GM18502 (cell line): ENCODE results near the gene DNAJC17.

Source experiments
- ATAC-seq: cut with Tn5 transposase; IDR thresholded peaks from one replicate; pipeline ENCODE4 v1.9.1; 2021; ENCODE audit warnings: mild to moderate bottlenecking; ENCODE audit not compliant: unreplicated experiment, poor library complexity

The DNAJC17 gene

GRCh38 chr15:40746916-40747418, 60.3 kb downstream of the DNAJC17 start:
- ATAC-seq: no peak

- no peak for ATAC-seq
Observed at GRCh38 chr15:40744815-40745152, 62.5 kb downstream of the DNAJC17 start.

DNA sequence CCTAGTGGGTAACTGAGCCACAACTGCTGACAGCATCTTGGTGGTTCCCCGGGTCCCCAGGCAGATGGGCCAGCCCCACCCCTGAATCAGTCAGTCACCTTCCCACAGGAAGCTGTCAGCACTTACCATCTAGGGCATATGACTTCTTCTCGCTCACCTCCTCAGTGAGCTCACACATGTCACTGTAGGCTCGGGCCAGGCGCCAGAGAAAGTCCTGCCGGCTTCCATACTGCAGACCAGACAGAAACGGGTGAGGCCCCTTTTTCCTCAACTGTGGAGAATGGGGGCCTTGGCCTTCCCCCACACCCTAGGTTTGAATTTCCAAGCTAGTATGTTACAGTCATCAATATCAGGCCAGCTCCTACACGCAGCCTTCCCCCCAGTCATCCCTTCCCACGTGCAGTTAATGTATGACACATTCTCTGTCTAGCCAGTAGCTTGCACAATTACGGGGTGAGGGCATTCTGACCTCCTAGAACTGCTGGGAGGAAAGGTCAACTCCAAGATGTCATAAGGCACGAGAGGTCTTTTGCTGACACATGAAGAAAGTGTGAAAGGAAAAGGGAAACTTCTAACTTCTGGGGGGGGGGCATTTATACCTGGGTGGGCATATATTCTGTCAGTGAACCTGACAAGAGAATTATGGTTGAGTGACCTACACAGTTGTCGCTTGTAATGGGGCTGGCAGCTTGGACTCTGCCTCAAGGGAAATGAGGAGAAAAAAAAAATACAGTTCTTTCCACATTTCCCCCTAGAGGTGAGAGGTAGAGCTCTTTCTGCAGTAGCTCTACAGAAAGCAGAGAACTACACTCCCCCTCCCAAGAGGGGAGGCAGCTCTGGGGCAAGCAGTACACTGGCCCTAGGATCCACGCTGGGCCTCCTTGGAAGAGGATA, 63.1 kb downstream of the DNAJC17 start:
- no peak for ATAC-seq

DNA sequence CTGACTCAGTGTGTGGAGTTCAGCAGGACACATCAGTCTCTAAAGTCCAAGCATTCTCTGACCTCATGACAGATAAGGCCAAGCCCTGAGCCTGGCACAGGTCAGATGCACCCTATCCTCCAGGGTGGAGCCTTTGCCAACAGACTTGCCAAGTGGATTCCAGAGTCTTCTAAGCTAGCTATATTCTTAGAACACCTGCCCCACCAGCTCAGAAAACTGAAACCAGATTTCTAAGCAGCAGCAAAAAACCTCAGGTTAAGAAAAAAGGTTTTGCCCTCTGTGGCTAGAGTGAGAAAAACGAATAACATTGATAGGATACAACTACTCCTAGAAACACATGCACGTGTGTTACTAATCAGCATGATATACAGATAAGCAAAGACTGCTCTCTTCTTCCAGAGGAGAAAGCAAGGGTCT, 63.8 kb downstream of the DNAJC17 start:
- no peak for ATAC-seq

GRCh38 chr15:40739854-40740253, 67.4 kb downstream of the DNAJC17 start:
- no peak for ATAC-seq

GRCh38 chr15:40739047-40739446, 68.2 kb downstream of the DNAJC17 start:
- ATAC-seq: no peak

DNA sequence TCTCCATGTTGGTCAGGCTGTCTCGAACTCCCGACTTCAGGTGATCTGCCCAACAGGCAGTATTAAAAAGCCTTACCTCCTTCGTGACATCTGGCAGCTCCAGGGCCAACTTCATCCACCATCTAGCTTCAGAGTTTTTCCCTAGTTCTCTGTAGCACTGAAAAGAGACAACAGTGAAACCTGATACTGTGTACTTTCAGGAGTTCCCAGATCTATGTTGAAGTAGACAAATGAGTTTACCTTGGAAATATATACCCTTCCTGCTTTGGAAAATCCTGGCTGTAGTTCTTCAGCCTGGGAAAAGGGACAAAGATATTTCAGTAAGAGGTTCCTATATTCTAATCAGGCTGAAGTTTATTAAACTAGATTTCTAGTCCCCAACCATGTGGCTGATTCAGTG, 70.2 kb downstream of the DNAJC17 start:
- ATAC-seq: no peak

GRCh38 chr15:40736575-40736974, 70.7 kb downstream of the DNAJC17 start:
- ATAC-seq: no peak

GRCh38 chr15:40731034-40731433, 76.2 kb downstream of the DNAJC17 start:
- no peak for ATAC-seq

GRCh38 chr15:40723919-40724318, 83.4 kb downstream of the DNAJC17 start:
- no peak for ATAC-seq

- ATAC-seq: no peak
Observed at GRCh38 chr15:40722934-40723333, 84.3 kb downstream of the DNAJC17 start.

GRCh38 chr15:40722354-40722753, 84.9 kb downstream of the DNAJC17 start:
- ATAC-seq: no peak

- no peak for ATAC-seq
Observed at GRCh38 chr15:40721701-40722100, 85.6 kb downstream of the DNAJC17 start.

DNA sequence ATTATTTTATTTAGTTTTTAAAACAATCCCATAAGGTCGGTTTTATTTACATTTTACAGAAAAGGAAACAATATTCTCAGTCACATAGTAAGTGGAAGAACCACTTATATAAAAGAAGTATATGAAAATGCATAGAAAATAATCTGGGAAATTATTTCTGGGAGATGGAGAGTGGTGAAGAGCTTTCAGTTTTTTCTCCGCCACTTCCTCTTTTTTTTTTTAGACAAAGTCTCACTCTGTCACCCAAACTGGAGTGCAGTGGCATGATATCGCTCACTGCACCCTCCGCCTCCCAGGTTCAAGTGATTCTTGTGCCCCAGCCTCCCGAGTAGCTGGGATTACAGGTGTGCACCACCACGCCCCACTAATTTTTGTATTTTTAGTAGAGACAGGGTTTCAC, 91.1 kb downstream of the DNAJC17 start:
- ATAC-seq: no peak
